Tibial nerve (tissue), 4 donors: ENCODE results near the gene SOX8. TPM values are rescaled to one million over a fixed set of nuclear protein-coding genes. Genes with fewer than 3 reads are reported as not detected.

Experiments used
- DNase-seq, 2 donors: peaks; one replicate each; pipeline ENCODE4 v3.0.0-alpha.2; 2019; ENCODE audit warnings: low spot score in 2 of 2
- H3K27ac ChIP-seq, 4 donors: fragments of 200-600 bp; sonication (generic) in 3 of 4; one replicate each; pipeline ENCODE4 v1.5.1; 2017 to 2019; ENCODE audit warnings: mild to moderate bottlenecking in 1 of 4
- H3K27me3 ChIP-seq, 2 donors: fragments of 200-600 bp; sonication (generic) in 1 of 2; one replicate each; pipeline versions ENCODE4 v1.5.1 to v1.6.0; 2017 to 2019
- H3K36me3 ChIP-seq, 3 donors: fragments of 200-600 bp; sonication (generic); one replicate each; pipeline ENCODE4 v1.5.1; 2018 to 2019
- H3K4me1 ChIP-seq, 4 donors: fragments of 200-600 bp; sonication (generic) in 3 of 4; one replicate each; pipeline ENCODE4 v1.5.1; 2017 to 2019
- H3K4me3 ChIP-seq, 4 donors: fragments of 200-600 bp; sonication (generic) in 3 of 4; one replicate each; pipeline ENCODE4 v1.5.1; 2017 to 2019; ENCODE audit warnings: mild to moderate bottlenecking in 1 of 4, moderate library complexity in 1 of 4
- H3K9me3 ChIP-seq, 4 donors: fragments of 200-600 bp; sonication (generic) in 3 of 4; one replicate each; pipeline ENCODE4 v1.5.1; 2017 to 2019
- EP300 ChIP-seq, 2 donors: sonication (generic); formaldehyde crosslinking; IDR thresholded peaks; one replicate each; pipeline ENCODE4 v1.6.1; 2017; ENCODE audit warnings: antibody characterized with exemption in 2 of 2, mild to moderate bottlenecking in 1 of 2
- POLR2A ChIP-seq, 2 donors: fragments of 450-650 bp; IDR thresholded peaks; one replicate each; pipeline ENCODE4 v1.6.1; 2017; ENCODE audit warnings: antibody characterized with exemption in 2 of 2, mild to moderate bottlenecking in 2 of 2, moderate library complexity in 2 of 2
- WGBS, 2 donors: methylation state at CpG; one replicate each; pipeline ENCODE4 v1.1.5; 2018; 5-methylcytosine and 5-hydroxymethylcytosine counted together
- total RNA-seq, 4 donors: library from RNA; depleted of rRNA; stranded (reverse); fragments of >200 nt; gene quantifications; one replicate each; pipeline ENCODE4 v1.1.0, GENCODE V29; 2016
- TF ChIP-seq, protein P1 (sequence below), 5 experiments: fragments of 200-600 bp in 3 of 5; fragments of 450-650 bp in 2 of 5; sonication (generic) in 3 of 5; IDR thresholded peaks; one replicate each; pipeline ENCODE4 v1.5.1; 2016 to 2019; ENCODE audit warnings: antibody characterized with exemption in 5 of 5, mild to moderate bottlenecking in 3 of 5, moderate library complexity in 2 of 5

SOX8 gene
- total RNA-seq, 4 donors from 2014 or later, result 51.3 to 74.5 (median 66.3) TPM

DNA sequence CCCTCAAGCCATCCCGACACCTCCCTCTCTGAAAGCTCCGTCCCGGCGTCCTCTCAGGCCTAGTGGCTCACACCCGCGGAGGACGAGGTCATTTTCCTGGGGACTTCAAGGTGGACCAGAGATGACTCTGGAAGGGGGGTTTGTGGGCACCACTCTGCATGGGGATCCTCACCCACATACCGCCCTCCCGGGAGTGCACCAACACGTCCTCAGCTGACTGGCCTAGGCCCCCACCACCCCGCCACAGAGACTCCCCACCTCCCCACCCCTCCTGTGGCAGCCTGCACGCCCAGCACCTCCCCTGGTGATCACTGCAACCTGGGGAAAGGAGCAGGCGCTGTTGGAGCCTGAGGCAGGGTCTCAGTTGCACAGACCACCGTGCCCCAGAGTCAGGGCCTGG, 2.4 kb upstream of the SOX8 start:
- H3K4me1 ChIP-seq, result peaks cover 0 to 81% (median 36%) of the 10 kb centered on the region in 4 donors
- no peaks in the 10 kb centered on the region for H3K36me3 ChIP-seq
- no peak overlapping the region for H3K4me3 ChIP-seq
- TF ChIP-seq POLR2A (IDR thresholded peaks at IDR 0.05) (no peak), EP300 (IDR thresholded peaks at IDR 0.05) (no peak)
- TF ChIP-seq, protein P1, sequence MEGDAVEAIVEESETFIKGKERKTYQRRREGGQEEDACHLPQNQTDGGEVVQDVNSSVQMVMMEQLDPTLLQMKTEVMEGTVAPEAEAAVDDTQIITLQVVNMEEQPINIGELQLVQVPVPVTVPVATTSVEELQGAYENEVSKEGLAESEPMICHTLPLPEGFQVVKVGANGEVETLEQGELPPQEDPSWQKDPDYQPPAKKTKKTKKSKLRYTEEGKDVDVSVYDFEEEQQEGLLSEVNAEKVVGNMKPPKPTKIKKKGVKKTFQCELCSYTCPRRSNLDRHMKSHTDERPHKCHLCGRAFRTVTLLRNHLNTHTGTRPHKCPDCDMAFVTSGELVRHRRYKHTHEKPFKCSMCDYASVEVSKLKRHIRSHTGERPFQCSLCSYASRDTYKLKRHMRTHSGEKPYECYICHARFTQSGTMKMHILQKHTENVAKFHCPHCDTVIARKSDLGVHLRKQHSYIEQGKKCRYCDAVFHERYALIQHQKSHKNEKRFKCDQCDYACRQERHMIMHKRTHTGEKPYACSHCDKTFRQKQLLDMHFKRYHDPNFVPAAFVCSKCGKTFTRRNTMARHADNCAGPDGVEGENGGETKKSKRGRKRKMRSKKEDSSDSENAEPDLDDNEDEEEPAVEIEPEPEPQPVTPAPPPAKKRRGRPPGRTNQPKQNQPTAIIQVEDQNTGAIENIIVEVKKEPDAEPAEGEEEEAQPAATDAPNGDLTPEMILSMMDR (IDR thresholded peaks at IDR 0.05), result no peak
- H3K9me3 ChIP-seq, result no peaks in the 10 kb centered on the region
- H3K27ac ChIP-seq, result peak overlapping the region in 2 of 4 donors; percentile 59 to 72
- no peak for DNase-seq
- 74 to 76% methylated on average over 11 of the region's 14 CpGs for WGBS, 2 donors
- peaks cover 0 to 34% of the 10 kb centered on the region in 2 donors for H3K27me3 ChIP-seq

DNA sequence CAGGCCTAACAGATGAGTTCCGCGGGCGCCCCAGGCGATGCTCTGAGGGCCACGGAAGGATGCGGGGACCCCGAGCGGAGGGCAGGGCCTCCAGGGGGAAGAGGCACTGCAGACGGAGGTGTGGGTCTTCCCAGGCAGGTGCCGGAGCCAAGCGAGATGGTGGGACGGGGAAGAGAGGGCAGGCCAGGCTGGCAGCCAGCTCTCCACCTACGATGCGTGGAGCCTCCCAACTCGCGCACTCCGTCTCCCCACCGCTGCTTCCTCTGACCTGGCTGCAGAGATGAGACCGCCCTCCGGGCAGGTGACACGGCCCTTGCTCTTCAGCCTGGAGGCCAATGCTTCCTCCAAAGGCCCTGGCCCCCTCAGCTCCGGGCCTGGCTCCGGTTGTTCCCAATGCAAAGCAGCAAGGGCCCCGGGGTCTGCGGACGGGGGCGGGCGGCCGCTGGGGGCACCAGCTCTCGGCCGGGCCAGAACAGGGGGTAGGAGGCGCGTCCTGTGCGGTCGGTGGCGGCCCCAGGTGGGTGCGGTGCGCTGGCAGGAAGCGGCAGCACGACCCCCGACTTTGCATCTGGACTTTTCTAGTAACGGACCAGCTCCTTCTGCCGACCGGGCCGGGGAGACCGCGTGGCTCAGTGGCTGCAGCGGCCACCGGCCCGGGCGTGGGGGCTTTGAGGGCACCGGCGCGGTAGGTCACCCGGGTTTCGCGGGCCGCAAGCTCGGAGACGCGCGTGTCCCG, 1.5 kb upstream of the SOX8 start:
- H3K9me3 ChIP-seq, result no peaks in the 10 kb centered on the region
- peaks cover 0 to 34% of the 10 kb centered on the region in 2 donors for H3K27me3 ChIP-seq
- TF ChIP-seq, protein P1 (IDR thresholded peaks at IDR 0.05), result no peak
- TF ChIP-seq EP300 (IDR thresholded peaks at IDR 0.05) (no peak), POLR2A (IDR thresholded peaks at IDR 0.05) (no peak)
- H3K36me3 ChIP-seq, result peaks cover 0 to 3% (median 0%) of the 10 kb centered on the region in 3 donors
- peaks cover 0 to 78% (median 31%) of the 10 kb centered on the region in 4 donors for H3K4me1 ChIP-seq
- no peak for DNase-seq
- WGBS, 2 donors, result 41 to 66% methylated on average over 11 to 39 of the region's 63 CpGs
- peak overlapping the region; percentile 45 to 65 (median 54) for H3K4me3 ChIP-seq
- peak overlapping the region; percentile 44 to 82 (median 66) for H3K27ac ChIP-seq

DNA sequence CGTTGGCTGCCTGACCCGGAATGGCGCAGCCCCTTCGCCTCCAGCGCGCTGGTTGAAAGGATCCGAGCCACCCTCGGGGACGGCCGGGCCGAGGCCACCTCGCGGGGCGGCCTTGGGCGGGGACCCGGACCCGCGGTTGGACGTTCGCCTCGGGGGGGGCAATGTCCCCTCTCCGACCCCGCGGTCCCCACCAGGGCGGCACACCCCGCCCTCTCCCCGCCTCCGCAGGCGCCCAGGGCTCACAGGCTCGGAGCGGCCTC, 1.0 kb upstream of the SOX8 start:
- TF ChIP-seq POLR2A (IDR thresholded peaks at IDR 0.05) (no peak), EP300 (IDR thresholded peaks at IDR 0.05) (no peak)
- TF ChIP-seq, protein P1 (IDR thresholded peaks at IDR 0.05), result no peak
- Histone ChIP-seq H3K36me3 (peaks cover 0 to 8% (median 0%) of the 10 kb centered on the region in 3 donors), H3K9me3 (no peaks in the 10 kb centered on the region), H3K4me3 (peak overlapping the region; percentile 45 to 65 (median 54)), H3K4me1 (peaks cover 0 to 78% (median 32%) of the 10 kb centered on the region in 4 donors), H3K27ac (peak overlapping the region; percentile 44 to 82 (median 66)), H3K27me3 (peaks cover 0 to 34% of the 10 kb centered on the region in 2 donors)
- WGBS, 2 donors, result 0% methylated on average over 20 of the region's 31 CpGs; no CpG with 5 or more reads in 1 of the 2 donors
- no peak for DNase-seq

DNA sequence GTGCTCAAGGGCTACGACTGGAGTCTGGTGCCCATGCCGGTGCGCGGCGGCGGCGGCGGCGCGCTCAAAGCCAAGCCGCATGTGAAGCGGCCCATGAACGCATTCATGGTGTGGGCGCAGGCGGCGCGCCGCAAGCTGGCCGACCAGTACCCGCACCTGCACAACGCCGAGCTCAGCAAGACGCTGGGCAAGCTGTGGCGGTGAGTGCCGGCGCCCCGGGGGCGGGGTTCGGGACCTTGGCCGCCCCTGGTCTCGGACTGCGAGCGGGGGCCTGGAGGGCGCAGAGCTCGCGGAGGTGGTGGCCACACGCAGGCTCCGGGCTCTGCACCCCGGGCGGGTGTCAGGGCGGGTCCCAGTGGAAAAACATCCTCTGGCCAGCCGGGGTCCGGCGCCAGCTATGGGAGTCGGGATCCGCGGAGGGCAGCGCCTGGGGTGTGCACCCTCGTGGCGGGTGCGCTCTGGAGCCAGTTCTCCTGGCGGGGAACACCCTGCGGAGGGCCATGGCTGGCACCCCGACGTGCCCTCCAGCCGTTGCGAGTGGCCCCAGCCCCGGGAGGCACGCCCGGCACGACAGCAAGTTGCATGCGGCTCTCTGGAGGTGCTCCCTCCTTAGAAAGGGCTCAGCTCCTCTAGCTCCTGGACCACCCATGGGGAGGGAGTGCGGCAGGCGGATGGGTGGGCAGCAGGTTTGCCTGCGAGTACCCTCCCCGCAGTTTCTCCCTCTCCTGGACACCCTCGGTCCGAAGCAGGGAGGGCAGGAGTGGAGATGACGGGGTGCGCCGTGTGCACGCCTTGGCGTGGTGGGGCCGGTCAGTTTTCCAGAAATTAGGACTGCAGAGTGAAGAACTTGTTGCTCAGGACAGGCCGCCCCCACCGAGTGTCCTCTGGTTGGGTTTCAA, 824 bp downstream of the SOX8 start:
- Histone ChIP-seq H3K27ac (peak overlapping the region; percentile 57 to 88 (median 72)), H3K27me3 (peaks cover 0 to 38% of the 10 kb centered on the region in 2 donors), H3K4me1 (peaks cover 0 to 78% (median 30%) of the 10 kb centered on the region in 4 donors), H3K4me3 (peak overlapping the region; percentile 52 to 76 (median 58)), H3K36me3 (peaks cover 0 to 8% (median 0%) of the 10 kb centered on the region in 3 donors), H3K9me3 (no peaks in the 10 kb centered on the region)
- DNase-seq, result no peak
- TF ChIP-seq EP300 (IDR thresholded peaks at IDR 0.05), result no peak
- TF ChIP-seq, protein P1 (IDR thresholded peaks at IDR 0.05), result no peak
- TF ChIP-seq POLR2A (IDR thresholded peaks at IDR 0.05), result no peak
- 8 to 11% methylated on average over 36 to 52 of the region's 76 CpGs for WGBS, 2 donors
